Measurements from ENCODE around the gene COL5A2.

The COL5A2 gene

DNA sequence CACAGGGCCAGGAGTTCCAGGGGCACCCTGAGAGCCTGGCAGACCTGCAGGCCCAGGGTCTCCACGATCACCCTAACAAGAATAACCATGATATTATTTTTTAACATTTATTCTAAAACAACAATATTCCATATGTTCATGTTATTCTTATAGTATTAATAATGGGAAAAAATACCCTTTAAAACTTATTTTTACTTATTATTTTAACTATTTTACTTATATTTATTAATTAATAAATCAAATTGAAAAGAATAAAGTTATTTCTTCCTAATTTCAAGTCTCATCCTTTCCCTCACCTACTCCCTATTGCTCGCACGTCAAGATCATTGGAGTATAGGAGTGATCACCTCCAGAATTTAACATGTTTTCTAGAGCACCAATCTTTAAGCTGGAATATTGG, 133.7 kb downstream of the COL5A2 start:
- no peak for DNase-seq

DNA sequence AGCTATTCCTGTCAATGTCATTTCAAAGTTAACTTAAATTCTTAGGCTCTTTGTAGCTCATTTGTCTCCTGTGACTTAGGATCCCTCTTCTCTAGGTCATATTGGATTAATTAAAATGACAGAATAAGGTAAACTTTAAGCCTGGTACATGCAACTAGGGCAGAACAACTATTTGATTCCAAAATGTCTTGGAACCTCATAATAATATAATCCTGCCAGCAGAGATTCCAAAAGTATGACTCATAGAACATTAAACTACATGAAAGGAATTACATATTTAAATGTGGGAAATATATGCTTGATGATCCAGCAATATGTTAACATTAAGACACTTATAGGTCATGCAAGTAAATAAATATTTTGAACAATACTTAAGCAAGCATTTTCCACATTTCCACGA, 142.0 kb downstream of the COL5A2 start:
- DNase-seq = peak; percentile 4

DNA sequence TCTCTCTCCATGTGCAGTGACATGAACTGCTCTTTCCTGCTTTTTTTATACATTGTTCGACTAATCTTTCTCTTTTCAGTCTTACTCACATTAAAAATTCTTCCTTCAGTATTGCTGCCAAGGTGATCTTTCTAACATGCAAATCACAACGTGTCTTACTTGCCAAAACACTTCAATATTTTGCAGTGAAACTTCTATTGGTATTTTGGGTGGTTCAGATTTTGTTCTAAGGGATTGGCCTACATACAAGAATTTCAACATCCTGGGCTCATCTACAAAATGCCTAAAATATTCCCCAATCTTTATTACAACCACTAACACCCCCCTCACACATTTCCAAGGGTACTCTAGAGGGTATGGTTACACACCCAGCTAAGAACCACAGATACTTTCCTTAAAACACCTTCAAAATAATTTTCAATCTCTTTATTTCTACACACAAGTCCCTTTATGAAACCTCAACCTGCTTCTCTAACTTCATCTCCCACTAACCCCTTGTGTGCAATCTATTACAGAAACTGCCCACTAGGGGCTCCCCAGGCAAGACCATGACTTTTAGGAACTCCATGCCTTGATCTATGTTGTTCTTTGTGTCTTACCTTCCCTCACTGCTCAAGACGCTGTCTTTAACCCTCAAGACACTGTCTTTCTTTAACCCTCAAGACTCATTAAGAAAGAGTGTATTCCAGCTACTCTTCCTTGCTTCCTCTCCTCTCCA, 154.5 kb downstream of the COL5A2 start:
- no peak for DNase-seq

DNA sequence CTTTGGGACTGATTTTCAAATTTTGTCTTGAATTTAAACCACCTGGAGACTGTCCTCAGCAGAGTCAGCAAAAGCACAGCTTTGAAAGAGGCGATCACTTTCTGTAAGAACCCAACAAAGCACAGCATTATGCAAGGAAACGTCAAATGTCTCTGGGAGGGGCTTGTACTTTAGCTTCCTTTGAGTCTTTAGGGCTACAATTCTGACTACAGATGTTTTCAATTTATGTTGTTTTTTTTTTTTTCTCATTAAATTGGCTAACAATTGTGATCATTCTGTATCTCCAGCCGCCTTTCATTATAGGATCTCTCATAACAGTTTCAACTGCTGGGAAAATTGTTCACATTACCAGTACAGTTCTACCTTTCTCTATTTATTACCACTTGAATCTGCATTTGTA, 157.1 kb downstream of the COL5A2 start:
- DNase-seq = no peak

DNA sequence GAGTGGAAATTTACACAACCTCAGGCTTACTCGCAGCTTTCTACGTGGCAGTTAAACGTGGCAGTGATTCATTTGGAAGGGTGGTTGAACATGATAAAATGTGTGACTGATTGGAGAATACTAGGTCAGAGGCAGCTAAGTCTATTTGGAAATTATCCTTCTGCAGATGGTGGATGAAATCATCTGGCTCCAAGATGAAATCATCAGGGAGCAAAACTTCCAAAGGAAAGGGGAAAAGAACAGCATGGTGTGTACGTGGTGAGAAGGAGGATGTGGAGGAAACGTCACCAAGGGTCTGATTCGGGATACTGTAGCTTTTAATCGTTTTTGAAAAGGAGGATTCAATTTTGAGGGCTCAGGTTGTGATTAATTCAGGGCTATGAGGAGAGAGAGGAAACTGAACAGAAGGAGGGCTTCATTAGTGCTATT, 157.5 kb downstream of the COL5A2 start:
- no peak for DNase-seq

DNA sequence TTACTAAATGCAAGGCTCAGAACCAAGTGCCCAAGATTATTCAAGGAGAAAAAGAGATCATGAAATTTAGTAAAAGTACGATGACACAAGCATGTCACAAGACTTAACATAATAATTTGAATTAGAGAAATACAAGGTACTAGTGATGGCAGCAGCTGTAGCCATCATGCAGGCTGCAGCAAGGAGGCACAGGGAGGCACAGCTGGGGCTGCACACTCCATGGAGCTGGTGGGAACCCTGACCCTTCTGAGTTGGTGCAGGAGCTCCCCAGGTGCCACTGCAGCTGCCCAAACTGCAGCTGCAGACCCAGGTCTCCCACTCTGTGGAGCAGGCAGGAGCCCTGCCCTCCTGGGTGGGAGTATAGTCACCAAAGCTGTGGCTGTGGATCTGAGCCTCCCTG, 159.4 kb downstream of the COL5A2 start:
- no peak for DNase-seq

DNA sequence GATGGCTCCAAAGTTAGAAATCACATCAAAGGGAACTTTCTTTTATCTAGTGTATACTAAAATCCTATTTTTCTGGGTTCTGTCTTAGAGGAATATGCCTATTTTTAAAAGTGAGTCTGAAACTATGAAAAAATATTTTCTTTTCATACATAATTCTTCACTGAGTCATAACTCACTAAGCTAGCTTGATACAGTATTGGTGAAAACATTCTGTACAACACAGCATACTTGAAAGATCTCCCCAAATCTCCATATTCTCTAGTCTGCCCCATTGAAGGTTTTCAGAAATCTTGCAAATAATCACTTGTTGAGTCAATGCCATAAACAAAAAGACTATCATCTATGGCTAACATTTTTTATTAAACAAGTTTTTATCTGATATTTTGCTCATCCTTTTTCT, 160.9 kb downstream of the COL5A2 start:
- no peak for DNase-seq

DNA sequence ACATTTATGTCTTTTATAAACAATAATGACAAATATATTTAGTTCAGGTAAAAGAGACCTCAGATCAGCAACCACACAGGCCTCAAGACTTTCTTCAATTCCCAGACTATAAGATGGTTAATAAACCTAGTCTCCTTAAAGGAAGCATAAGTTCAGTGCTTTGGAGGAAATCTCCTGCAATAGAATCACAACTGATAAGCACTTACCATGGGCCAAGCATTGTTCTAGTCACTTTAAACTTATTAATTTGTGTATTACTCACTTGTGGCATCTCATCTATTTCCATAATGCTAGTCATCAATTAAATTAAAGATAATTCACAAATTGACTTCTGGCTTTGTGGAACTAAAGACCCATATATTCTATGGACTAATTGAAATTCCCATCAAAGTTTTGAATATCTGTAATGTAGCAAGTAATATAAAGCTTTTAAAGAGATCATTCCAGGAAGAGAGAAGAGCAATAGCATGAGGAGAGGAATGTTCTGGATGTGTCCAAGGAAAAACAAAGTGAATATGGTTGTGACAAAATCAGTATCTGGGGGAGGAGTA, 163.2 kb downstream of the COL5A2 start:
- no peak for DNase-seq

DNA sequence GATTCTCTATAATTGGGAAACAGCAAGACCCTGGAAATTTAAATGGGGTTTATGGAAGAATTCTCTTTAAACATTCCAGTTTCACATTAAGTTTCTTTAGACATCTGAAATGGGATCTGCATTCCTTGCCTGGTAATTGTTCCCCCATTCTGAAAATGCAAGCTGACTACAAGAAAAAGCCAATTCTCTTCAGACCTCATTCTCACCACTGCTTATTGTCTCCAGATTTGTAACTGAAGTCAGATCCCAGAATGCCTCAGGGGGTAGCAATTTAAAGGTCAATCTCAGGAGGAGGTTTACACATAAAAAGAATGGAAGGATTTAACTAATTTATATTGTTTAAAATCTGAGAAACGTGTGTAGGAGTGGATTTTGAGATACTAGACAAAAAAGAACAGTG, 164.2 kb downstream of the COL5A2 start:
- DNase-seq = no peak

DNA sequence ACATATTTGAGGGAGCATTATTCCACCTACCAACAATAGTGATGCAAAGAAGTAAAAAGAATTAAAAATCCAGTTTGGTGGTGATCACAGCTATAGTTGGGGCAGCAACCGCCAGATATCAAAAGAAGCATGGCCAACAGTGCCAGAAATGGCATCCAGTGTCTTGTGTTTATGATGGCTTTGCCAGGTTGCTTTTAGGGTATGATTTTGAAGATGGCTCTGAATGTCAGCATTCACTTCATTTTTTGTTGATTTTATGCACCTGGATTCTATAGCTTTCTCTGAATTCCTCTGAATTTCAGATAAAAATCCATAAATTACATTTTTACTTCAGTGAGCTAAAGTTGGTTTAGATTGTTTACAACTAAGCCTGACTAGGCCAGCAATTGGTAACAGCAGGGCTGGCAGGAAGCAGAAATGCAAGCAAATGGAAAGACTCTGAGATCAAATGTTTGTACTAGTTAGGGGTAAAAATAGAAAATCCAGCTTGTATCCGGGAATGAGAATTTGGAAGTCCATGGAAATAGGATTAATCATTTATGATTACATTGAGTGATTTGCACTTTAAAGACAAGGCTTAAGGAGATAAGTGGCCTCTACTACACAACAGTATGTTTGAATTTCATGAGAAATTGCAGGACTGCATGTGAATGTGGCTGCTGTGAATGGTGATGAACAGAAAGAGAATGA, 165.0 kb downstream of the COL5A2 start:
- DNase-seq = peak; percentile 13

DNA sequence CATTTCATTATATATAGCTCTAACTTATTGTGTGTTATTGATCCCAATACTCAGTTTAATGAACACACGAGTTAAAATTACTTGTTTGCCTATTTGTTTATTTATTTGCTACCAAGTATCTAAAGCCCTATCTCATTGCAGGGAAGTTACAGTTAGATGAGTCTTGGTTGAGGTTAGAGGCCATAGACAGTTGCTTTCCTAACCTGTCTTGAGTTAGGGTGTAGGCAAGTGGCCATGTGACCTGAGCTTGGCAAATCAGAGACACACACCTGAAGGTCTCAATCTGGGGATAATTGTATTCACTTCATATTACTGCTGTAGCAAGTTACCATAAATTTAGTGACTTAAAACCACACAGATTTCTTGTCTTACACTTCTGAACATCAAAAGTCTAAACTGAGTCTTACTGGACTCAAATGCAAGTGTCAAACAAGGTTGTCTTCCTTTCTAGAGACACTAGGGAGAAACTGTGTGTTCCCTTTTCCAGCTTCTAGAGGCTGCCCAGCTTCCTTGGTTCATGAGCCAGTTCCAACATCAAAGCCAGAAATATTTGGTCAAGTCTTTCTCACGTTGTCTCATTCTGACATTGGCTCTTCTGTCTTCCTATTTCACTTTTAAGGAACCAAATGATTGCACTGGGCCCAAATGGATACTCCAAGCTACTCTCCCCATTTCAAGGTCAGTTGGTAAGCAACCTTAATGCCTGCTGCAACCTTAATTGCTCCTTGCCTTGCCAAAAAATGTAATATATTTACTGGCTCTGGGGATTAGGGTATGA, 165.7 kb downstream of the COL5A2 start:
- DNase-seq = no peak

DNA sequence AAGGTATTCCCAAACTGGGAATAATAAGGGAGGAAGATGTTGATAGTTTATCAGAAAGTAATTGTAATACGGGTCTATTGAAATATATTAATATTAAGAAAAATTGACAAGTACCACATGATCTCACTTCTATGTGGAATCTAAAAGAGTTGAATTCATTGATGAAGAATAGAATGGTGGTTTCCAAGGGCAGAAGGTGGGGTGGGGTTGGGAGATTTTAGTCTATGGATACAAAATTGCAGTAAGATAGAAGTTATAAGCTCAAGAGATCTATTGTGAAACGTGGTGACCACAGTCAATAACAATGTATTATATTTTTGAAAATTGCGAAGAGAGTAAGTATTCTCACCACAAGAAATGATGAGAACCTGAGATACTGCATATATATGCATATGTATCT, 166.5 kb downstream of the COL5A2 start:
- no peak for DNase-seq

DNA sequence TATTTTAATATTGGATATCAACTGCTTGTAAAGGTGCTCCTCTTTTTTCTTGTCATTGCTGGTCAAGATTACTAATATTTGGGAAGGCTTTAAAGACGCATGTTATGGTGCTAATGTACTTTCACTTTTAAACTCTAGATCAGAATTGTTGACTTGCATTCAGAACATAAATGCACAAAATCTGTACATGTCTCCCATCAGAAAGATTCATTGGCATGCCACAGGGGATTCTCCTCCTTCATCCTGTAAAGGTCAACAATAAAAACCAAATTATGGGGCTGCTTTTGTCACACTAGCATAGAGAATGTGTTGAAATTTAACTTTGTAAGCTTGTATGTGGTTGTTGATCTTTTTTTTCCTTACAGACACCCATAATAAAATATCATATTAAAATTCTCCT, 167.2 kb downstream of the COL5A2 start:
- no peak for DNase-seq

DNA sequence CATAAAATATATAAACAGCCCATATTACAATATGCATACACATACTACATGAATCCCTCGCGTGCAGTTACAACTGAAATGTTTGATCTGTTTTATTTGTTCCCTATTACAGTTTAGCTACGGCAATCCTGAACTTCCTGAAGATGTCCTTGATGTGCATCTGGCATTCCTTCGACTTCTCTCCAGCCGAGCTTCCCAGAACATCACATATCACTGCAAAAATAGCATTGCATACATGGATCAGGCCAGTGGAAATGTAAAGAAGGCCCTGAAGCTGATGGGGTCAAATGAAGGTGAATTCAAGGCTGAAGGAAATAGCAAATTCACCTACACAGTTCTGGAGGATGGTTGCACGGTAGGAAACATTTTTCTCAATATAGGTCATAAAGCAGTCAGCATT, 169.0 kb downstream of the COL5A2 start:
- no peak for DNase-seq

DNA sequence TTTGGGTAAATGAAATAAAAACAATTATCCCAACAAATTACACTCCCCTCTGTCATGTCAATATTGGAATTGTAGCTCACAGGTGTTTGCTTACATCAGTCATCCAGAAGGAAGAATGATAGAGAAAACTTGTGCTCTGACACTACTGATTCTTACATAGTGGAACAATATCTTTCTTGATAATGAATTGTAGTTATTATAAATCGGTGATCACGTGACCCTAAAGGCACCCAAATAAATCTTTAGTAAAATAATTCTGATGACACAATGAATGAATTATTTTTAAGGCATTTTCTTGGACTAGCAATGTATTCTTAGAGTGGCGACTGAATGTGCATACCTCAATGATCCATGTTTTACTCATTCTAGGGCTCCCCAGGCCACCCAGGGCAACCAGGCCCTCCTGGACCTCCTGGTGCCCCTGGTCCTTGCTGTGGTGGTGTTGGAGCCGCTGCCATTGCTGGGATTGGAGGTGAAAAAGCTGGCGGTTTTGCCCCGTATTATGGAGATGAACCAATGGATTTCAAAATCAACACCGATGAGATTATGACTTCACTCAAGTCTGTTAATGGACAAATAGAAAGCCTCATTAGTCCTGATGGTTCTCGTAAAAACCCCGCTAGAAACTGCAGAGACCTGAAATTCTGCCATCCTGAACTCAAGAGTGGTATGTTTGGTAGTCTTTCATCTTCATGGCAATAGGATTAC, 170.9 kb downstream of the COL5A2 start:
- no peak for DNase-seq

DNA sequence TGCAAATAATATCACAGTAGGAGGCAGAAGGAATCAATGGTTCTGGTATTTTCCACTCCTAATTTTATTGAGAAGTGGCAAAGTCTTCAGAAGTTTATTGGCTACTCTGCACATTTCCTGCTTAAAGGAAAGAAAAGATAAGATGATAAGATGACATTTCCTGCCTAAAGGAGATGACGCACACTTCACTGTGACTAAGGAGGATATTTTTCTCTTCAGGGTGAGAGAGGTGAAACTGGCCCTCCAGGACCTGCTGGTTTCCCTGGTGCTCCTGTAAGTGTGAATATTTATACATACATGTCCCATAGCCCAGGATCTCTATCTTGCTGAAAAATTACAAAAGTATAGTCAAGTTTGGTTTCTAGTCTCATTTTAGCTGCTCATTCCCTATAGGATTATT, 177.5 kb downstream of the COL5A2 start:
- DNase-seq = no peak

DNA sequence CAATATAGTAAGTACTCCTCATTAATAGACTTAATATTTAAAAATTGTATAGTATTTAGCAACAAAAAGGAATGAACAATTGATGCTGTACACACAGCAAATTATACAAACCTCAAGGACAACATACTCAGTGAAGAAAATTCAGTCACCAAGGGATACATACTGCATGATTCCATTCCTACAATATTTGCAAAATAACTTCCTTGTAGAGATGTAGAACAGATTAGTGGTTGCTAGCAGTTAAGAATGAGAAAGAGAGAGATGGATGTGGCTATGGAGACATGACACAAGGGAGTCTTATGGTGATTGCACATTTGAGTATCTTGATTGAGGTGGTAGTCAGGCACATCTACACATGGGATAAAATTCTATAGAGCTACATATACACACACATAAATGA, 179.3 kb downstream of the COL5A2 start:
- no peak for DNase-seq

DNA sequence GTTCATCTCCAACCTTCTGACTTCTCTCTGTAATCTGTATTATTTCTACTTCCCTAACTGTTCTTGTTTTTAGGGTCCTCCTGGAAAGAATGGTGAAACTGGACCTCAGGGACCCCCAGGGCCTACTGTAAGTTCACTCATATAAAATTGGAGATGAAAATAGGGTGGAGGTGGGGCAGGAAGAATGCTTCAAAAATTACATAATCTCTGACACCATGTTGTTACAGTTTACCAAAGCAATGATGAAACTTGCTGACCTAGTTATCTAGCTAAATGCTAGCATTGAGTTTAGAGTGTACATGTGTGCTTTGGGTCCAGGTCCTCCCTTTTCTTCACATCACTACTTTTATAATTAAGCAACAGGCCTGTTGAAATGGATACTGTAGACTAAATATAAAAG, 182.3 kb downstream of the COL5A2 start:
- no peak for DNase-seq

DNA sequence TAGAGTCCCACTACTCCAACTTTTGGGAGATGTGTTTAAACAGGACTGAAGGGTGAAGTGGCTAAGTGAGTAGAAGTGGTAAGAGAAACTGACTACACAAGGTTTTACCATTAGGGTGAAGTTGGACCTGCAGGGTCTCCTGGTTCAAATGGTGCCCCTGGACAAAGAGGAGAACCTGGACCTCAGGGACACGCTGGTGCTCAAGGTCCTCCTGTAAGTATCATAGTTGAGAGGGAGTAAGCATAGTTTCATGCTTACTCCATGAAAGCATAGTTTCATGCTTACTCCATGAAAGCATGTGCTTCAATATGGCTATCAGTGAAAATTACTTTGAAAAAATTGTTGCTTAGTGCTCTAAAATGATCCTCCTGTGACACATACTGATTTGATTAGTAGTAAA, 186.3 kb downstream of the COL5A2 start:
- no peak for DNase-seq

DNA sequence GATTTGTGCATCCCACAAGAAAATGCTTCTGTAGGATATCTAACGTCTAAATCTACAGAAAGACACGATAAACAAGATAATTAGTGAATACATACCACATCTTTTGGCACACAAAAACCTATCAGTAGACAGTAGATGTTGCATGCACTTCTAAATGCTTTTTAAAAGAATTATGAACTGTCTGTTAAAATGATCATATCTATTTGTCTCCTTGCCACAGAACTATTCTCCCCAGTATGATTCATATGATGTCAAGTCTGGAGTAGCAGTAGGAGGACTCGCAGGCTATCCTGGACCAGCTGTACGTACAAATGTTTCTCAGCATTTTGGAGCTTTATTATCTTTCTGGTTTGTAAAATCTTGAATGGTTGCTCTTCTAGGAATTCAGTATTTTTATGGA, 192.7 kb downstream of the COL5A2 start:
- no peak for DNase-seq

DNA sequence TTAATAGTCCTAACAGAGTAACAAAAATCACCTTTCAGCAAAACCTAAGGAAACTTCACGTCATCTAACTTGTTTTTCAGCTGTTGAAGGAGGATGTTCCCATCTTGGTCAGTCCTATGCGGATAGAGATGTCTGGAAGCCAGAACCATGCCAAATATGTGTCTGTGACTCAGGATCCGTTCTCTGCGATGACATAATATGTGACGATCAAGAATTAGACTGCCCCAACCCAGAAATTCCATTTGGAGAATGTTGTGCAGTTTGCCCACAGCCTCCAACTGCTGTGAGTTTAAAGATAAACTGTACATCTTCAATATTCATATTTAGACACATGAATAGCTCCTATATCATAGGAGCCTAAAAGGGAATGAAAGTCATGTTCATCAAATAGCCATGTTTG, 194.9 kb downstream of the COL5A2 start:
- no peak for DNase-seq

DNA sequence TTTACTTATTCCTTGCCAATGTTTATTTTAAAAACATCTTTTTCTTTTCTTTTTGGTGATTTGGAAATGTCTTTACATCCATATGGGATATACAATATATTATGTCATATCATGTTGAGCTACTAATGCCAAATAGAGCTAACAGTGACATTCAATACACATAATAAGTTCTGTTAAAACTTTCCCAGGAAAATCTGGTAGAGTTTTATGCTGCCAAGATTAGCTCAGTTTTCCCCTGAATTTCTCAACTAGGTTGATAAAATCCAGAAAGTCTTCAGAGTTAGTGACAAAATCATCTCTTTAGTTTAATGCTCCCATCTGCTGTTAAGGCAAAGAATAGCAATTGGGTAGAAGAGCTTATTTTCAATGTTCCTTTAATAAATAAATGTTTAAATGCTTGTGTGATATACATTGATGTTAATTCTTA, 195.5 kb downstream of the COL5A2 start:
- DNase-seq = peak; percentile 39

DNA sequence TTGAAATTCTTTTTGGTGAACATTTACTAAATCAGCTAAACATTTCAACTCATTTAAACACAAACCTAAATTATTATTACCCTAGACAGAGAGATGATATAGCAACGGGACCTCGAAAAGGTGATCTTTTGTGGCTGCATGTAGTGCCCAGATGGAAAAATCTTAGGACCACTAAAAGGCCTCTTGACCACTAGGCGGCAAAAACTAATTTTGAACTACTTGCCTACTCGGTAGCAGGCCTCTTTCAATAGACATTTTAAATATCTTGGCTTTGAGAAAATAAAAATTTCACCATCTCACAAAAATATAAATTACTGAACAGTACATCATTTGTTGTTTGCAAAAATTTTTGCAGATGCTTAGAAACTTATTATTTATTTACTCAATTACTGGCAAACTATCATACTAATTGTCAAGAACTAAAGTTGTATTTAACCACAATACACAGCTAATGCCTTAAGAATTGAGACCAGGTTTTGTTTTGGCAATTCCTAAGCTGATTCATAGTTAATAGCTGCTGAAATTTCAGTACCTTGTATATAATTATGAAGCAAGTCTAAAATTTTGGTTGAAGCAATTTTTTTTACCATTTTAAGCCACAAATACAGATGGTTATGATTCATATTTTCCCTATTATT, 196.0 kb downstream of the COL5A2 start:
- no peak for DNase-seq

All from kidney glomerular epithelial cell (primary cell).